WTC11 (cell line): ENCODE data around the gene OASL. TPM values are rescaled to one million over a fixed set of nuclear protein-coding genes. Genes with fewer than 3 reads are reported as not detected.

ENCODE experiments used
- ATAC-seq: fragments of 200-7000 bp; cut with Tn5 transposase; 2 replicates; pipeline ENCODE4 v1.10.0; 2021; ENCODE audit warnings: mild to moderate bottlenecking, moderate library complexity
- CTCF ChIA-PET: fragments of 300-600 bp; sonication (Branson Sonifier 250); formaldehyde crosslinking; loops from one replicate; lab custom pipeline; 2021; ENCODE audit warnings: antibody characterized with exemption; lab: Charles Lee
- POLR2A ChIA-PET: fragments of 350-600 bp; sonication (Branson Sonifier 250); formaldehyde crosslinking; loops from one replicate; lab custom pipeline; 2021; ENCODE audit warnings: antibody characterized with exemption; lab: Charles Lee
- DNase-seq: peaks from one replicate; pipeline ENCODE4 v3.0.0; 2021; ENCODE audit warnings: low spot score
- H3K27ac Mint-ChIP-seq: 2 replicates; pipeline ENCODE4 v1.8.0; 2021; ENCODE audit warnings: mixed read lengths
- H3K27me3 Mint-ChIP-seq: 2 replicates; pipeline ENCODE4 v1.8.0; 2021; ENCODE audit warnings: low read depth, mild to moderate bottlenecking, moderate library complexity, mixed read lengths
- H3K36me3 Mint-ChIP-seq: 2 replicates; pipeline ENCODE4 v1.8.0; 2021; ENCODE audit warnings: mixed read lengths
- H3K4me1 Mint-ChIP-seq: 2 replicates; pipeline ENCODE4 v1.8.0; 2022; ENCODE audit warnings: mixed read lengths
- H3K4me3 Mint-ChIP-seq: 2 replicates; pipeline ENCODE4 v1.8.0; 2021; ENCODE audit warnings: mild to moderate bottlenecking, moderate library complexity, mixed read lengths
- H3K9me3 Mint-ChIP-seq: 2 replicates; pipeline ENCODE4 v1.8.0; 2021; ENCODE audit warnings: mixed read lengths
- FOXJ3 ChIP-seq: sonication (generic); formaldehyde crosslinking; IDR thresholded peaks from 2 replicates; pipeline ENCODE4 v1.9.0; 2021; ENCODE audit warnings: missing genetic modification reagents, mild to moderate bottlenecking, borderline replicate concordance
- OVOL2 ChIP-seq: fragments of 250-450 bp; sonication (Bioruptor Pico); IDR thresholded peaks from 2 replicates; pipeline ENCODE4 v1.9.0; 2021; ENCODE audit warnings: mild to moderate bottlenecking, borderline replicate concordance
- RORB ChIP-seq: fragments of 250-450 bp; sonication (Bioruptor Pico); IDR thresholded peaks from 2 replicates; pipeline ENCODE4 v1.9.0; 2021; ENCODE audit warnings: mild to moderate bottlenecking
- SMAD3 ChIP-seq: sonication (generic); formaldehyde crosslinking; IDR thresholded peaks from 2 replicates; pipeline ENCODE4 v1.8.0; 2022; ENCODE audit warnings: missing genetic modification reagents, mild to moderate bottlenecking, borderline replicate concordance
- TCF7 ChIP-seq: sonication (generic); formaldehyde crosslinking; IDR thresholded peaks from 2 replicates; pipeline ENCODE4 v1.8.0; 2022; ENCODE audit warnings: mild to moderate bottlenecking, low read depth, missing genetic modification reagents, moderate library complexity
- TEAD4 ChIP-seq: sonication (generic); formaldehyde crosslinking; IDR thresholded peaks from 2 replicates; pipeline ENCODE4 v1.8.0; 2022; ENCODE audit warnings: mild to moderate bottlenecking, missing genetic modification reagents
- ZNF423 ChIP-seq: fragments of 250-450 bp; sonication (Bioruptor Pico); IDR thresholded peaks from 2 replicates; pipeline ENCODE4 v2.1.2; 2022; ENCODE audit warnings: mild to moderate bottlenecking, moderate library complexity
- total RNA-seq: library from RNA; stranded (reverse); gene quantifications from 3 replicates; pipeline ENCODE4 v1.2.3, GENCODE V29; 2021
- TF ChIP-seq, protein P1 (sequence below): fragments of 250-450 bp; sonication (Bioruptor Pico); IDR thresholded peaks from 2 replicates; pipeline ENCODE4 v1.9.0; 2021; ENCODE audit warnings: moderate library complexity, mild to moderate bottlenecking, inconsistent platforms, borderline replicate concordance
- TF ChIP-seq, protein P2 (sequence below): sonication (generic); formaldehyde crosslinking; IDR thresholded peaks from 2 replicates; pipeline ENCODE4 v1.8.1; 2023; ENCODE audit warnings: mild to moderate bottlenecking, missing genetic modification reagents
- TF ChIP-seq, protein P3 (sequence below): sonication (generic); formaldehyde crosslinking; conservative IDR thresholded peaks from 2 replicates; pipeline ENCODE4 v1.8.1; 2023; ENCODE audit warnings: mild to moderate bottlenecking, low read depth, missing genetic modification reagents, moderate library complexity
- TF ChIP-seq, protein P4 (sequence below): fragments of 200-600 bp; IDR thresholded peaks from 2 replicates; pipeline ENCODE4 v1.8.0; 2022; ENCODE audit warnings: antibody characterized with exemption
- TF ChIP-seq, protein P5 (sequence below): sonication (generic); formaldehyde crosslinking; IDR thresholded peaks from 2 replicates; pipeline ENCODE4 v1.8.0; 2022; ENCODE audit warnings: mild to moderate bottlenecking, missing genetic modification reagents
- TF ChIP-seq, protein P6 (sequence below): sonication (generic); formaldehyde crosslinking; IDR thresholded peaks from 2 replicates; pipeline ENCODE4 v1.8.1; 2022; ENCODE audit warnings: mild to moderate bottlenecking, missing genetic modification reagents, moderate library complexity, borderline replicate concordance
- TF ChIP-seq, protein P7 (sequence below): sonication (generic); formaldehyde crosslinking; IDR thresholded peaks from 2 replicates; pipeline ENCODE4 v1.8.0; 2023; ENCODE audit warnings: mild to moderate bottlenecking, missing genetic modification reagents

The OASL gene
- total RNA-seq, 1 experiment from 2014 or later: 0.28 TPM

DNA sequence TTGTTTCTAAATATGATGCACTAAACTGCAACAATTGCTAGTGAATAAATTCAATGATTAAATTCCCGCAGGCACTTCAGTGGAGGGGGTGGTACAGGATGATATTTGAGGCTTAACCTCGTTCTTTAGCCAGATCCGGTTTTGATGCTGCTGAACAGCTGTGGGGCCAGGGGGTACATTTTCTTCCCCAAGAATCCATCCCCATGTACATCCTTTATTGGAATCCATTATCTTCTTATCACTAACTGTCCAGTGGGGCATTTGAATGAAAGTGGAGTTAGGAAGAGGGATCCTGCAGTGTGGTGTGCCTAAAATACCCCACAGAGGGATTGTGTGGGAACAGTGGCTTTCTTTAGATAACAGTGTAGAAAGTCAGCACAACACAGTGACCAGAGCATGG is 45.2 kb upstream of the OASL start:
- POLR2A ChIA-PET: no interaction called here
- TF ChIP-seq, protein P1, sequence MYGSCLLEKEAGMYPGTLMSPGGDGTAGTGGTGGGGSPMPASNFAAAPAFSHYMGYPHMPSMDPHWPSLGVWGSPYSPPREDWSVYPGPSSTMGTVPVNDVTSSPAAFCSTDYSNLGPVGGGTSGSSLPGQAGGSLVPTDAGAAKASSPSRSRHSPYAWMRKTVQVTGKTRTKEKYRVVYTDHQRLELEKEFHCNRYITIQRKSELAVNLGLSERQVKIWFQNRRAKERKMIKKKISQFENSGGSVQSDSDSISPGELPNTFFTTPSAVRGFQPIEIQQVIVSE (CRISPR knock-in tag): no peak
- TF ChIP-seq, protein P2, sequence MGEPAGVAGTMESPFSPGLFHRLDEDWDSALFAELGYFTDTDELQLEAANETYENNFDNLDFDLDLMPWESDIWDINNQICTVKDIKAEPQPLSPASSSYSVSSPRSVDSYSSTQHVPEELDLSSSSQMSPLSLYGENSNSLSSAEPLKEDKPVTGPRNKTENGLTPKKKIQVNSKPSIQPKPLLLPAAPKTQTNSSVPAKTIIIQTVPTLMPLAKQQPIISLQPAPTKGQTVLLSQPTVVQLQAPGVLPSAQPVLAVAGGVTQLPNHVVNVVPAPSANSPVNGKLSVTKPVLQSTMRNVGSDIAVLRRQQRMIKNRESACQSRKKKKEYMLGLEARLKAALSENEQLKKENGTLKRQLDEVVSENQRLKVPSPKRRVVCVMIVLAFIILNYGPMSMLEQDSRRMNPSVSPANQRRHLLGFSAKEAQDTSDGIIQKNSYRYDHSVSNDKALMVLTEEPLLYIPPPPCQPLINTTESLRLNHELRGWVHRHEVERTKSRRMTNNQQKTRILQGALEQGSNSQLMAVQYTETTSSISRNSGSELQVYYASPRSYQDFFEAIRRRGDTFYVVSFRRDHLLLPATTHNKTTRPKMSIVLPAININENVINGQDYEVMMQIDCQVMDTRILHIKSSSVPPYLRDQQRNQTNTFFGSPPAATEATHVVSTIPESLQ (CRISPR knock-in tag): no peak
- TF ChIP-seq SMAD3 (CRISPR knock-in tag): no peak
- TF ChIP-seq, all 79 proteins: peak for 0
- Mint-ChIP-seq H3K4me3 (no peak overlapping the region), H3K4me1 (peaks cover 2% of the 10 kb centered on the region), H3K36me3 (no peaks in the 10 kb centered on the region), H3K27ac (no peak overlapping the region), H3K9me3 (no peaks in the 10 kb centered on the region; the same call in 1 of the 2 replicates), H3K27me3 (no peaks in the 10 kb centered on the region)
- ATAC-seq (no peak), DNase-seq (no peak)
- CTCF ChIA-PET: no interaction called here

DNA sequence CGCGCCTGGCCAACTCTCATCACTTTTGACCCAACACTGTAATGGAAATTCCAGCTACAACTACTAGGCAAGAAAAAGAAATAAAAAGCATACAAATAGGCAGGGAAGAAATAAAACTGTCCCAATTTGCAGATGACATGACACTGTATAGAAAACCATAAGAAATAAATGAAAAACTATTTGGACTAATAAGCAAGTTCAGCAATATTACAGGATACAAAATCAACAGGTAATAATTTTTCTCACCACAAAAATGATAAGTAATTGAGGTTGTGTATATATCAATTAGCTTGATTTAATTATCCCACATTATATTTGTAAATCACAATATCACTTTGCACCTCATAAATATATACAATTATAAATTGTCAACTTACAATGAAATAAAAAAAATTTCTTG is 41.9 kb upstream of the OASL start:
- POLR2A ChIA-PET: no interaction called here
- Mint-ChIP-seq H3K4me1 (no peaks in the 10 kb centered on the region), H3K36me3 (peaks cover 7% of the 10 kb centered on the region), H3K27me3 (no peaks in the 10 kb centered on the region), H3K4me3 (no peak overlapping the region), H3K27ac (no peak overlapping the region)
- DNase-seq (no peak), ATAC-seq (no peak)
- CTCF ChIA-PET: interaction anchor here (1.2 kb wide), 1 partner anchor 21 kb away, joined by 4 read pairs; no protein-coding TSS in a partner anchor
- TF ChIP-seq, protein P2 (CRISPR knock-in tag): no peak
- no peak for TF ChIP-seq TCF7
- no peak for TF ChIP-seq OVOL2 (CRISPR knock-in tag)
- no peak for TF ChIP-seq TEAD4 (CRISPR knock-in tag)
- TF ChIP-seq, protein P3, sequence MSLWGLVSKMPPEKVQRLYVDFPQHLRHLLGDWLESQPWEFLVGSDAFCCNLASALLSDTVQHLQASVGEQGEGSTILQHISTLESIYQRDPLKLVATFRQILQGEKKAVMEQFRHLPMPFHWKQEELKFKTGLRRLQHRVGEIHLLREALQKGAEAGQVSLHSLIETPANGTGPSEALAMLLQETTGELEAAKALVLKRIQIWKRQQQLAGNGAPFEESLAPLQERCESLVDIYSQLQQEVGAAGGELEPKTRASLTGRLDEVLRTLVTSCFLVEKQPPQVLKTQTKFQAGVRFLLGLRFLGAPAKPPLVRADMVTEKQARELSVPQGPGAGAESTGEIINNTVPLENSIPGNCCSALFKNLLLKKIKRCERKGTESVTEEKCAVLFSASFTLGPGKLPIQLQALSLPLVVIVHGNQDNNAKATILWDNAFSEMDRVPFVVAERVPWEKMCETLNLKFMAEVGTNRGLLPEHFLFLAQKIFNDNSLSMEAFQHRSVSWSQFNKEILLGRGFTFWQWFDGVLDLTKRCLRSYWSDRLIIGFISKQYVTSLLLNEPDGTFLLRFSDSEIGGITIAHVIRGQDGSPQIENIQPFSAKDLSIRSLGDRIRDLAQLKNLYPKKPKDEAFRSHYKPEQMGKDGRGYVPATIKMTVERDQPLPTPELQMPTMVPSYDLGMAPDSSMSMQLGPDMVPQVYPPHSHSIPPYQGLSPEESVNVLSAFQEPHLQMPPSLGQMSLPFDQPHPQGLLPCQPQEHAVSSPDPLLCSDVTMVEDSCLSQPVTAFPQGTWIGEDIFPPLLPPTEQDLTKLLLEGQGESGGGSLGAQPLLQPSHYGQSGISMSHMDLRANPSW (CRISPR knock-in tag): no peak
- no peak for TF ChIP-seq FOXJ3
- TF ChIP-seq, protein P4, sequence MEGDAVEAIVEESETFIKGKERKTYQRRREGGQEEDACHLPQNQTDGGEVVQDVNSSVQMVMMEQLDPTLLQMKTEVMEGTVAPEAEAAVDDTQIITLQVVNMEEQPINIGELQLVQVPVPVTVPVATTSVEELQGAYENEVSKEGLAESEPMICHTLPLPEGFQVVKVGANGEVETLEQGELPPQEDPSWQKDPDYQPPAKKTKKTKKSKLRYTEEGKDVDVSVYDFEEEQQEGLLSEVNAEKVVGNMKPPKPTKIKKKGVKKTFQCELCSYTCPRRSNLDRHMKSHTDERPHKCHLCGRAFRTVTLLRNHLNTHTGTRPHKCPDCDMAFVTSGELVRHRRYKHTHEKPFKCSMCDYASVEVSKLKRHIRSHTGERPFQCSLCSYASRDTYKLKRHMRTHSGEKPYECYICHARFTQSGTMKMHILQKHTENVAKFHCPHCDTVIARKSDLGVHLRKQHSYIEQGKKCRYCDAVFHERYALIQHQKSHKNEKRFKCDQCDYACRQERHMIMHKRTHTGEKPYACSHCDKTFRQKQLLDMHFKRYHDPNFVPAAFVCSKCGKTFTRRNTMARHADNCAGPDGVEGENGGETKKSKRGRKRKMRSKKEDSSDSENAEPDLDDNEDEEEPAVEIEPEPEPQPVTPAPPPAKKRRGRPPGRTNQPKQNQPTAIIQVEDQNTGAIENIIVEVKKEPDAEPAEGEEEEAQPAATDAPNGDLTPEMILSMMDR: no peak
- TF ChIP-seq, protein P5, sequence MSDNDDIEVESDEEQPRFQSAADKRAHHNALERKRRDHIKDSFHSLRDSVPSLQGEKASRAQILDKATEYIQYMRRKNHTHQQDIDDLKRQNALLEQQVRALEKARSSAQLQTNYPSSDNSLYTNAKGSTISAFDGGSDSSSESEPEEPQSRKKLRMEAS (CRISPR knock-in tag): no peak
- TF ChIP-seq, protein P6, sequence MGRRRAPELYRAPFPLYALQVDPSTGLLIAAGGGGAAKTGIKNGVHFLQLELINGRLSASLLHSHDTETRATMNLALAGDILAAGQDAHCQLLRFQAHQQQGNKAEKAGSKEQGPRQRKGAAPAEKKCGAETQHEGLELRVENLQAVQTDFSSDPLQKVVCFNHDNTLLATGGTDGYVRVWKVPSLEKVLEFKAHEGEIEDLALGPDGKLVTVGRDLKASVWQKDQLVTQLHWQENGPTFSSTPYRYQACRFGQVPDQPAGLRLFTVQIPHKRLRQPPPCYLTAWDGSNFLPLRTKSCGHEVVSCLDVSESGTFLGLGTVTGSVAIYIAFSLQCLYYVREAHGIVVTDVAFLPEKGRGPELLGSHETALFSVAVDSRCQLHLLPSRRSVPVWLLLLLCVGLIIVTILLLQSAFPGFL: no peak
- TF ChIP-seq ZNF423 (CRISPR knock-in tag): no peak
- TF ChIP-seq RORB (CRISPR knock-in tag): no peak
- TF ChIP-seq, protein P7, sequence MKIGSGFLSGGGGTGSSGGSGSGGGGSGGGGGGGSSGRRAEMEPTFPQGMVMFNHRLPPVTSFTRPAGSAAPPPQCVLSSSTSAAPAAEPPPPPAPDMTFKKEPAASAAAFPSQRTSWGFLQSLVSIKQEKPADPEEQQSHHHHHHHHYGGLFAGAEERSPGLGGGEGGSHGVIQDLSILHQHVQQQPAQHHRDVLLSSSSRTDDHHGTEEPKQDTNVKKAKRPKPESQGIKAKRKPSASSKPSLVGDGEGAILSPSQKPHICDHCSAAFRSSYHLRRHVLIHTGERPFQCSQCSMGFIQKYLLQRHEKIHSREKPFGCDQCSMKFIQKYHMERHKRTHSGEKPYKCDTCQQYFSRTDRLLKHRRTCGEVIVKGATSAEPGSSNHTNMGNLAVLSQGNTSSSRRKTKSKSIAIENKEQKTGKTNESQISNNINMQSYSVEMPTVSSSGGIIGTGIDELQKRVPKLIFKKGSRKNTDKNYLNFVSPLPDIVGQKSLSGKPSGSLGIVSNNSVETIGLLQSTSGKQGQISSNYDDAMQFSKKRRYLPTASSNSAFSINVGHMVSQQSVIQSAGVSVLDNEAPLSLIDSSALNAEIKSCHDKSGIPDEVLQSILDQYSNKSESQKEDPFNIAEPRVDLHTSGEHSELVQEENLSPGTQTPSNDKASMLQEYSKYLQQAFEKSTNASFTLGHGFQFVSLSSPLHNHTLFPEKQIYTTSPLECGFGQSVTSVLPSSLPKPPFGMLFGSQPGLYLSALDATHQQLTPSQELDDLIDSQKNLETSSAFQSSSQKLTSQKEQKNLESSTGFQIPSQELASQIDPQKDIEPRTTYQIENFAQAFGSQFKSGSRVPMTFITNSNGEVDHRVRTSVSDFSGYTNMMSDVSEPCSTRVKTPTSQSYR: no peak
- TF ChIP-seq SMAD3 (CRISPR knock-in tag): no peak
- TF ChIP-seq, all 79 proteins: peak for 0
- peaks cover 12% of the 10 kb centered on the region for H3K9me3 Mint-ChIP-seq
